GM19452 (cell line): ENCODE results near the gene CTPS2.
A peak's percentile ranks its signal among the peaks of the same experiment; 100 is the strongest.
"Not testable (repeated sequence)": the region's sequence is repeated elsewhere in the genome, so short reads cannot be mapped to it uniquely, and the experiment has no call there.

Experiments used
- ATAC-seq: cut with Tn5 transposase; IDR thresholded peaks from one replicate; pipeline ENCODE4 v1.9.1; 2021; ENCODE audit not compliant: unreplicated experiment

The CTPS2 gene

GRCh38 chrX:16712548-16713155 lies at the start of gene CTPS2:
Gene CTPS2, minus strand, starts transcription at chrX:16712669. Its CDS starts 9,767 bp downstream, at chrX:16702902.
- ATAC-seq = peak; percentile 81

- not testable (repeated sequence) for ATAC-seq
These were observed 49.0 kb upstream of the CTPS2 start for GRCh38 chrX:16761500-16761899.

GRCh38 chrX:16756724-16757123 lies 44.3 kb upstream of the CTPS2 start:
- no peak for ATAC-seq

GRCh38 chrX:16754019-16754418 lies 41.5 kb upstream of the CTPS2 start:
- ATAC-seq = no peak

GRCh38 chrX:16750136-16750535 lies 37.7 kb upstream of the CTPS2 start:
- no peak for ATAC-seq

GRCh38 chrX:16748425-16748824 lies 36.0 kb upstream of the CTPS2 start:
- no peak for ATAC-seq

- no peak for ATAC-seq
These were observed 33.2 kb upstream of the CTPS2 start for GRCh38 chrX:16745659-16746058.

GRCh38 chrX:16745102-16745501 lies 32.6 kb upstream of the CTPS2 start:
- no peak for ATAC-seq

GRCh38 chrX:16743604-16744325 lies 31.3 kb upstream of the CTPS2 start:
- no peak for ATAC-seq

- no peak for ATAC-seq
These were observed 27.1 kb upstream of the CTPS2 start for GRCh38 chrX:16739574-16739973.

GRCh38 chrX:16737024-16737423 lies 24.6 kb upstream of the CTPS2 start:
- no peak for ATAC-seq

GRCh38 chrX:16733013-16733412 lies 20.5 kb upstream of the CTPS2 start:
- ATAC-seq = no peak

- no peak for ATAC-seq
These were observed 18.0 kb upstream of the CTPS2 start for GRCh38 chrX:16730450-16730849.

GRCh38 chrX:16727637-16728036 lies 15.2 kb upstream of the CTPS2 start:
- no peak for ATAC-seq

- peak; percentile 72 for ATAC-seq
These were observed 14.0 kb upstream of the CTPS2 start for GRCh38 chrX:16726347-16726988.

- no peak for ATAC-seq
These were observed 12.6 kb upstream of the CTPS2 start for GRCh38 chrX:16725072-16725471.

- ATAC-seq = no peak
These were observed 10.0 kb upstream of the CTPS2 start for GRCh38 chrX:16722481-16722880.

- ATAC-seq = peak; percentile 99
These were observed 7.0 kb upstream of the CTPS2 start, which contains the start of gene SYAP1 for GRCh38 chrX:16719334-16720084. Gene SYAP1, plus strand, starts transcription at chrX:16719612. Its CDS starts 113 bp downstream, at chrX:16719725.

- ATAC-seq = peak; percentile 37
These were observed 6.4 kb upstream of the CTPS2 start for GRCh38 chrX:16718824-16719333.

GRCh38 chrX:16716451-16716850 lies 4.0 kb upstream of the CTPS2 start:
- not testable (repeated sequence) for ATAC-seq

GRCh38 chrX:16715638-16716037 lies 3.2 kb upstream of the CTPS2 start:
- ATAC-seq = not testable (repeated sequence)
